ENCODE data around the gene ZSCAN30. TPM values are rescaled to one million over a fixed set of nuclear protein-coding genes. Genes with fewer than 3 reads are reported as not detected.

ZSCAN30 gene
- total RNA-seq, 1 donor from 2014 or later, result 11.3 TPM

DNA sequence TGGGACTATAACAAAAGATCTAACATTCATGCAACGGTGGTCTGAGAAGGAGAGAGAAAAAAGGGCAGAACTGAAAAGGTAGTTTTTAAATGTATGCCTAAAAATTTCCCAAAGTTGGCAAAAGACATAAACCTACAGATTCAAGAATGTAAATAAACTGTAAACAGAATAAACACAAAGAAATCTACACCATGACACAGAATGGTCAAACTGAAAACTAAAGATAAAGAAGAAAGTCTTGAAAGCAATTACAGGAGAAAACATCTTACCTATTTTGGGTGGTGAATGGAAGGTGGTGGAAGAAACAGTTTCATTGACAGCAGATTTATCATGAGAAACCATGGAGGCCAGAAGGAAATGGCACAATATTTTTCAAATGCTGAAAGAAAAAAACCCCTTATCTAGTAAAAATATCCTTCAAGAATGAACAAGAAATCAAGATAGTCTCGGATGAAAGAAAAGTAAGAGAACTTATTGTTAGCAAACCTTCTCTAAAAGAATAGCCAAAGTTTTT, 84.8 kb downstream of the ZSCAN30 start:
- TF ChIP-seq, protein P1, sequence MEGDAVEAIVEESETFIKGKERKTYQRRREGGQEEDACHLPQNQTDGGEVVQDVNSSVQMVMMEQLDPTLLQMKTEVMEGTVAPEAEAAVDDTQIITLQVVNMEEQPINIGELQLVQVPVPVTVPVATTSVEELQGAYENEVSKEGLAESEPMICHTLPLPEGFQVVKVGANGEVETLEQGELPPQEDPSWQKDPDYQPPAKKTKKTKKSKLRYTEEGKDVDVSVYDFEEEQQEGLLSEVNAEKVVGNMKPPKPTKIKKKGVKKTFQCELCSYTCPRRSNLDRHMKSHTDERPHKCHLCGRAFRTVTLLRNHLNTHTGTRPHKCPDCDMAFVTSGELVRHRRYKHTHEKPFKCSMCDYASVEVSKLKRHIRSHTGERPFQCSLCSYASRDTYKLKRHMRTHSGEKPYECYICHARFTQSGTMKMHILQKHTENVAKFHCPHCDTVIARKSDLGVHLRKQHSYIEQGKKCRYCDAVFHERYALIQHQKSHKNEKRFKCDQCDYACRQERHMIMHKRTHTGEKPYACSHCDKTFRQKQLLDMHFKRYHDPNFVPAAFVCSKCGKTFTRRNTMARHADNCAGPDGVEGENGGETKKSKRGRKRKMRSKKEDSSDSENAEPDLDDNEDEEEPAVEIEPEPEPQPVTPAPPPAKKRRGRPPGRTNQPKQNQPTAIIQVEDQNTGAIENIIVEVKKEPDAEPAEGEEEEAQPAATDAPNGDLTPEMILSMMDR (IDR thresholded peaks at IDR 0.05; ENCODE audit: insufficient read depth, low read length, poor library complexity, severe bottlenecking), result no peak
- DNase-seq (ENCODE audit: low read depth), result no peak
- H3K4me3 ChIP-seq (ENCODE audit: low read depth, low read length), result no peak overlapping the region
- H3K36me3 ChIP-seq (ENCODE audit: control insufficient read depth, insufficient read depth, low read length), result no peaks in the 10 kb centered on the region
- no peaks in the 10 kb centered on the region for H3K27me3 ChIP-seq (ENCODE audit: control insufficient read depth, insufficient read depth, low read length)

DNA sequence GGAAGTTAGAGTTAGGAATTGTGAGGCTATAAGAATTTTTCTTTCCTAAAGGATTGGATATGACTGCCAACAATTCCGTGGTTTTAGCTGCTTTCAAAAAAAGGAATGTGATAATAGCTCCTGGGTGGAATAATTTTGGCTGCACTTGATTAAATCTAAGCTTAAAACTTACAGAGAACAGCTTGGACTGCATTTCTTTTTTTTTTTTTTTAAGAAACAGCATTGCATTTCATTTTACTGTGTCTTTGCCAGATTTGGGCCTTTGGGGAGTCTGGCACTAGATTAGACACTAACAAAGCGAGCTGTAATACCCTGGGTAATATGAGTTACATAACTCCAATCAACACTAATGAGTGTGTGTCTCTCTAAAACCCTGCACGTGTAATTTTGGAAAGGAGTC, 87.0 kb downstream of the ZSCAN30 start:
- TF ChIP-seq, protein P1 (IDR thresholded peaks at IDR 0.05; ENCODE audit: insufficient read depth, low read length, poor library complexity, severe bottlenecking), result no peak
- Histone ChIP-seq H3K27me3 (ENCODE audit: control insufficient read depth, insufficient read depth, low read length) (no peaks in the 10 kb centered on the region), H3K4me3 (ENCODE audit: low read depth, low read length) (no peak overlapping the region), H3K36me3 (ENCODE audit: control insufficient read depth, insufficient read depth, low read length) (no peaks in the 10 kb centered on the region)
- no peak for DNase-seq (ENCODE audit: low read depth)

DNA sequence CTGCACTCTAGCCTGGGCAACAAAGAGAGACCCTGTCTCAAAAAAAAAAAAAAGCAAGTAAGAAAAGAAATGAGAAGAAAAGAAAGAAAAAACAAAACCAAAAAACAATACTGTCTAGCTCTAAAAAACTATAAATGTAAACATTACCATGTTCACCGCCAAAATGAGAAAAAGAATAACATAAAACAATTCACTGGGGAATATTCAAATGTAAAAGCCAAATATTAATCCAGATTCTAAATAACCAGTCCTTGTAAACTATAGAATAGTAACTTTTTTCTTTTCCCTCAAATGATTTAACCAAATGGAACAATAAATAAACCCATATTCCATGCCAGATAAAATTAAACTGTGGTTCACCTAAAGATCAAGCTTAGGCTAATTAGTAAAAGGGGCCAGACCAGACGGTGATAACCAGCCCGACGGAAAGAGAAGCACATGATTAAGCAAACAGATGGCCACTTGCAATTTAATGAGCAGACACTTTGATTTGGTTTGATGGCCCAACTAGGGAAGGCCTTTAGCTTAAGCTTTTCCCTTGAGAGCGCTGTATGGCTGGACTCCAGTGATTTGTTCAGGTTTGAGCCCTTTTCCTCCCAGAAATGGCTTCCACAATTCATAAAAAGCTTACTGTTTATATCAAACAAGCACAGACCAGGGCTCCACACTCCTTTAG, 88.6 kb downstream of the ZSCAN30 start:
- Histone ChIP-seq H3K27me3 (ENCODE audit: control insufficient read depth, insufficient read depth, low read length) (no peaks in the 10 kb centered on the region), H3K36me3 (ENCODE audit: control insufficient read depth, insufficient read depth, low read length) (no peaks in the 10 kb centered on the region), H3K4me3 (ENCODE audit: low read depth, low read length) (no peak overlapping the region)
- DNase-seq (ENCODE audit: low read depth), result no peak
- TF ChIP-seq, protein P1 (IDR thresholded peaks at IDR 0.05; ENCODE audit: insufficient read depth, low read length, poor library complexity, severe bottlenecking), result no peak

Other genes starting within 250 kb of the ZSCAN30 start
- 11.6 and 16.2 TPM in 2 replicates for gene MAPRE2, start 248.8 kb downstream of the ZSCAN30 start, total RNA-seq
- gene ZNF397, start 49.2 kb downstream of the ZSCAN30 start, total RNA-seq, result 18.4 and 19.4 TPM in 2 replicates
- 39.4 and 40.7 TPM in 2 replicates for gene ZNF24, start 54.2 kb upstream of the ZSCAN30 start, total RNA-seq
- 2.0 and 3.3 TPM in 2 replicates for gene ZNF396, start 87.1 kb upstream of the ZSCAN30 start, total RNA-seq
- 6.9 and 11.3 TPM in 2 replicates for gene INO80C, start 207.7 kb upstream of the ZSCAN30 start, total RNA-seq